Raji (cell line): ENCODE data around the gene AHSG.

Experiments
- POLR2A ChIP-seq: IDR thresholded peaks from 2 replicates; pipeline ENCODE4 v1.6.1; 2011; ENCODE audit warnings: low read depth, low read length, control low read depth; ENCODE audit not compliant: insufficient read depth

Gene AHSG

GRCh38 chr3:186589856-186590579 is 22.8 kb upstream of the AHSG start:
- TF ChIP-seq POLR2A, result no peak

- no peak for TF ChIP-seq POLR2A
These were observed 22.1 kb upstream of the AHSG start for GRCh38 chr3:186590580-186591295.

- TF ChIP-seq POLR2A, result no peak
These were observed 20.2 kb upstream of the AHSG start for GRCh38 chr3:186592682-186593081.

GRCh38 chr3:186593862-186594261 is 19.0 kb upstream of the AHSG start:
- TF ChIP-seq POLR2A, result no peak

GRCh38 chr3:186594591-186595113 is 18.2 kb upstream of the AHSG start:
- TF ChIP-seq POLR2A, result no peak

GRCh38 chr3:186596568-186597287 is 16.1 kb upstream of the AHSG start:
- TF ChIP-seq POLR2A, result no peak

- no peak for TF ChIP-seq POLR2A
These were observed 14.6 kb upstream of the AHSG start for GRCh38 chr3:186598108-186598784.

GRCh38 chr3:186598794-186599141 is 14.1 kb upstream of the AHSG start:
- TF ChIP-seq POLR2A, result no peak

GRCh38 chr3:186599142-186599784 is 13.6 kb upstream of the AHSG start:
- no peak for TF ChIP-seq POLR2A

GRCh38 chr3:186599785-186600166 is 13.1 kb upstream of the AHSG start:
- TF ChIP-seq POLR2A, result no peak

- TF ChIP-seq POLR2A, result no peak
These were observed 12.0 kb upstream of the AHSG start for GRCh38 chr3:186600896-186601295.

- TF ChIP-seq POLR2A, result no peak
These were observed 9.7 kb upstream of the AHSG start for GRCh38 chr3:186603159-186603558.

GRCh38 chr3:186605078-186605477 is 7.8 kb upstream of the AHSG start:
- no peak for TF ChIP-seq POLR2A
